Body of pancreas (tissue), 4 donors: ENCODE measurements around the gene CST11.

Experiments used
- CTCF ChIP-seq, 7 experiments: fragments of 450-650 bp in 4 of 7; fragments of 200-600 bp in 3 of 7; sonication (generic) in 3 of 7; IDR thresholded peaks; one replicate each; pipeline ENCODE4 v1.5.1; 2016 to 2019; ENCODE audit warnings: antibody characterized with exemption in 7 of 7
- POLR2A ChIP-seq, 3 donors: fragments of 450-650 bp; IDR thresholded peaks; one replicate each; pipeline ENCODE4 v1.6.1; 2016; ENCODE audit warnings: antibody characterized with exemption in 3 of 3, mild to moderate bottlenecking in 2 of 3

- TF ChIP-seq CTCF (IDR thresholded peaks at IDR 0.05) (no peak), POLR2A (IDR thresholded peaks at IDR 0.05) (no peak)
Measured at GRCh38 chr20:23482138-23482537, 29.5 kb upstream of the CST11 start.
